HG02943 (cell line): ENCODE results near the gene MYO9A.
"Not testable (repeated sequence)": the region's sequence is repeated elsewhere in the genome, so short reads cannot be mapped to it uniquely, and the experiment has no call there.

Source experiments
- ATAC-seq: cut with Tn5 transposase; IDR thresholded peaks from one replicate; pipeline ENCODE4 v1.9.1; 2021; ENCODE audit warnings: mild to moderate bottlenecking, low read depth, moderate library complexity; ENCODE audit not compliant: unreplicated experiment

The MYO9A gene

DNA sequence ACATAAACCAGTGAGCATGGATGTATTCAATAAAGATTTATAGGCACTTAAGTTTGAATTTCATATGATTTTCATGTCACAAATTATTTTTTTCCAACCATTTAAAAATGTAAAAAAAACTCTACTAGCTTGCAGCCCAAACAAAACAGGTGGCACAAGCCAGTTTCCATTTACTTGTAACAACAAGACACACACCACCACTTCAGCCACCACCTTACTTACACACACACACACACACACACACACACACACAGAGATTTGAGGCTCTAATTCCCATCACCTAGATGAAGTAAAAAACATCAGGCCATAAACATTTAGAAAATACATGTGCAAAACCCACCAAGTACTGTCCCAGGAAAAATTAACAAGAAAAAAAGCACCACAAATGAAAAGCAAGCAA lies 25.3 kb downstream of the MYO9A start:
- ATAC-seq: no peak

DNA sequence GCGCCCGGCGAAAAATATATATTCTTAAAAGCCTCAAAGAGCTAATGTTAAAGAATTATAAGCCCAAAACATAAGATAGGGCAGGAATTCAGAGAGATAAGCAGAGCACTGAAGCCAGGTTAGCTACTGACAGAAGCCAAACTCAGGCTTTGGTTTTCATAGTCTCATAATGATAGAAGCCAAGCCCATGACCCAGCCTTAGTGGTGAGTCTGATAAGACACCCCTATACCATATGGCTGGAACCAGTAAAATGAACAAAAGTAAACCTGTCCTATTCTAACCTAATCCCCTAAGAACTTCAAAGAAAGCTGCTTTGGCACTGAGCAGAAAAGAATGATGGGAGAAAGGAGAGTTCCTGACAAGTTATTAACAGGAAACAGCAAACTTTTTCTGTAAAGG lies 25.9 kb downstream of the MYO9A start:
- no peak for ATAC-seq

DNA sequence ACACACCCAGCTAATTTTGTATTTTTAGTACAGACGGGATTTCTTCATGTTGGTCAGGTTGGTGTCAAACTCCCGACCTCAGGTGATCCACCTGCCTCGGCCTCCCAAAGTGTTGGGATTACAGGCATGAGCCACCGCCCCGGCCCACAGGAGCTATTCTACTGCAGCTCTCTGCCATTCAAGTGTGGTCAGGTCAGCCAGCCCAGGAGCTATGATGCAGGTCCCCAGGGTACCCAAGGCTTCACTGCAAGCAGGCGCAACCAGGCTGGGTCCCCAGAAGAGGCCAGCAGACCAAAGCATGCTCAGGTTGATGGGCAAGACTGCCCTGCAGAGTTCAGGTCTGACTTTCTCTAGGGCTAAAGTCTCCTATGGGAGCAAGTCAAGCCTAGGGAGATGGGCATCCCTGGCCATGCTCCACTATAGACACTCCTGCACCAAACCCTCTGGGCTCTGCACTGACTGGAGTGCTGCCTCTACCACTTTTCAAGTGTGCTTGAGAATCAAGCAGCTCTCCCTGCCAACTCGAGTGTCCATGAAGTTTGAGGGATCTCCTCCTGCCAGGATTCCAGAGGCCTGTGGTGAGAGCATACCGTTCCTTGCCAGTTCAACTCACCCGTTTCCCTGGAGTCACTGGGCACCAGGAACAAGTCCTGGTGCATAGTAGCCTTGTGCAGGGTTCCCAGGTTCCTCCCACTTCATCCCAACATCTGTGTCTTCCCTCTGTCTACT lies 30.9 kb downstream of the MYO9A start:
- no peak for ATAC-seq

DNA sequence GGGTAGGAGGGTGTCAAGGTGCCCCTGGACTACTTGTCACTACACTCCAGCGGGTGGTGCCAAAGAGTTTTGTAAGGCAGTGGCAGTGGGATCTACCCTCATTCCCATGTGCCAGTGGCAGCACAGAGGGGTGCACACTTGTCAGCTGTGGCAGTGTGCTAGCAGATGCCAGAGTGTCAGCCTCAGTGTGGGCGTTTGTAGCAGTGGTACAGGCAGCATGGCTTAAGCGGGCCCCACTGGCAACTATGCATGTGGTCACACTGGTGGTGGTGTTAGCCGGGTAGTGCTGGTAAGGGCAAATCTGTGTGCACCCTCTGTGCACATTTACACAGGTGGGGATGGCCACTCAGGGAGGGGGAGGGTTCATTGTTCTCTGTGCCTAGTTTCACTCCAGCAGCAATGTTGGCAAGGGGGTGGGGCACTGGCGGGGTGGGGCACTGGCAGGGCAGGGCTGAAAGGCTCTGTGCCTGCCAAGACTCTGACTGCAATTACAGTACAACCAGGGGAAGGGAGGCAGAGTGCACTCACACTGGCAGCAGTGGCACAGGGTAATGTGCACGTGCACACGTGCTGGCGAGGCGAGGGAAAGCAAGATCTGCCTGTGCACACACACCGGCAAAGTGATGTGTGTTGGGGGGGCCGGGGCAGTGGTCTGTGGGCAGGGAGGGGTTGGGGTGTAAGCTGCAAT lies 31.8 kb downstream of the MYO9A start:
- no peak for ATAC-seq

DNA sequence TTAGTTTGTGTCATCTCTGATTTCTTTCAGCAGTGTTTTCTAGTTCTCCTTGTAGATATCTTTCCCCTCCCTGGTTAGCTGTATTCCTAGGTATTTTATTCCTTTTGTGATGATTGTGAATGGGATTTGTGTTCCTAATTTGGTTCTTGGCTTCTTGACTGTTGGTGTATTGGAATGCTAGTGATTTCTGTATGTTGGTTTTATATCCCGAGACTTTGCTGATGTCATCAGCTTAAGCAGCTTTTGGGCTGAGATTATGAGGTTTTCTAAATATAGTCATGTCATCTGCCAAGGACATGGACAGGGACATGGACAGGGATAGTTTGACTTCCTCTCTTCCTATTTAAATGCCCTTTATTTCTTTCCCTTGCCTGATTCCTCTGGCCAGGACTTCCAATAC lies 35.8 kb downstream of the MYO9A start:
- no peak for ATAC-seq

DNA sequence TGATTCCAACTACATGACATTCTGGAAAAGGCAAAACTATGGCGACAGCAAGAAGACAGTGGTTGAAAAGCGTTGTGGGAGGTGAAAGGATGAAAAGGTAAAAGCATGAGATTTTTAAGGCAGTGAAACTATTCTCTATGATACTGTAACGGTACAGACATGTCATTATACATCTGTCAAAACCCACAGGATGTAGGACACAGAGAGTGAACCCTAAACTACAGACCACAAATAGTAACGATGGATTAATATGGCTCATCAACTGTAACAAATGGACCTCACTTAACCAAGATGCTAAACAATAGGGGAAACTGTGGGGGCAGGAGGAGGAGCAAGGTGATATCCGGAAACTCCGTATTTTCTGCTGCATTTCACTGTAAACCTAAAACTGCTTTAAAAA lies 39.1 kb downstream of the MYO9A start:
- ATAC-seq: no peak

DNA sequence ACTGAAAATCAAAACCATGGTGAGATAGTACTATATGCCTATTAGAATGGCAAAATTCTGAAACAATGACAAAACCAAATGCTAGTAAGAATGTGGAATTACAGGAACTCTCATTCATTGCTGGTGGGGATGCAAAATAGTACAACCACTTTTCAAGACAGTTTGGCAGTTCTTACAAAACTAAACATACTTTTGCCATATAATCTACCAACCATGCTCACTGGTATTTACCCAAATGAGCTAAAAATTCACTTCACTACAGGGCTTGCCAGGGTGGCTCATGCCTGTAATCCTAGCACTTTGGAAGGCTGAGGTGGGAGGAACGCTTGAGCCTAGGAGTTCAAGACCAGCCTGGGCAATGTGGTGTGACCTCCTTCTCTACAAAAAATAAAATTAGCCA lies 40.0 kb downstream of the MYO9A start:
- ATAC-seq: no peak

DNA sequence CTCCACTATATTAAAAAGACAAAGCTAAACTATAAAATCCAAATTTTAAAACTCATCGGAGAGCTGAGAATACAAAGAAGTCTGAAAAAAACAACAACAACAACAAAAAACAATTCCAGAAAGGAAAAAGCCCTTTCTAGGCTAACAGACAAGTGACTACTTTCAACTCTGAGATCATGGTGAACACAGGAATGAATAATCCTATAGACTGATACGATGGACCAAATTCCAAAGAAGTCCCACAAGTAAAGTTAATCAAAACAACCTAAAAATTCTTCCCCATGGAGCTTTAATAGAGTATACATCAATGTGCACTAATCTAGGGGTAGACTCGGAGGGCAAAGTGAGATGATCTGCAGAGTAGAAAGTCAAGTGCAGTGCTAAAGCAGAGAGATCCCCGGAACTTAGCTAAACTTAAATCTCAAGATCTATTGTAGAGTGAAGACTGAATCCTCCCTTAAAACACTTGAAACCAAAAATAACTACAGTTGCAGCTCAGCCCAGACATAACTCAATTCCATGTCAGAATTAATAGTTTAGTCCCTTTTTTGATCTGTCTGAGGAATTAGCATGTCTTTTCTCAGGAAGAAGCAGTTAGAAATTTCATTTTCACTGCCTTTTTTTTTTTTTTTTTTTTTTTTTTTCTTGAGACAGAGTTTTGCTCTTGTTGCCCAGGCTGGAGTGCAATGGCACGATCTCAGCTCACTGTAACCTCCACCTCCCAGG lies 43.5 kb downstream of the MYO9A start:
- no peak for ATAC-seq

DNA sequence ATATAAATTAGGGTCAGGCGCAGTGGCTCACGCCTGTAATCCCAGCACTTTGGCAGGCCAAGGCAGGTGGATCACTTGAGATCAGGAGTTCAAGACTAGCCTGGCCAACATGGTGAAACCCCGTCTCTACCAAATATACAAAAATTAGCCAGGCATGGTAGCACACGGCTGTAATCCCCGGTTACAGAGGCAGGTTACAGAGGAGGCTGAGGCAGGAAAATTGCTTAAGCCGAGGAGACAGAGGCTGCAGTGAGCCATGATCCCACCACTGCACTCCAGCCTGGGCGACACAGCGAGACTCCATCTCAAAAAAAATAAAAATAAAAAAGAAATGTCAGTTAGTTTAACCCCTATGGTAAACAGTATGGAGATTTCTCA lies 46.5 kb downstream of the MYO9A start:
- ATAC-seq: not testable (repeated sequence)

DNA sequence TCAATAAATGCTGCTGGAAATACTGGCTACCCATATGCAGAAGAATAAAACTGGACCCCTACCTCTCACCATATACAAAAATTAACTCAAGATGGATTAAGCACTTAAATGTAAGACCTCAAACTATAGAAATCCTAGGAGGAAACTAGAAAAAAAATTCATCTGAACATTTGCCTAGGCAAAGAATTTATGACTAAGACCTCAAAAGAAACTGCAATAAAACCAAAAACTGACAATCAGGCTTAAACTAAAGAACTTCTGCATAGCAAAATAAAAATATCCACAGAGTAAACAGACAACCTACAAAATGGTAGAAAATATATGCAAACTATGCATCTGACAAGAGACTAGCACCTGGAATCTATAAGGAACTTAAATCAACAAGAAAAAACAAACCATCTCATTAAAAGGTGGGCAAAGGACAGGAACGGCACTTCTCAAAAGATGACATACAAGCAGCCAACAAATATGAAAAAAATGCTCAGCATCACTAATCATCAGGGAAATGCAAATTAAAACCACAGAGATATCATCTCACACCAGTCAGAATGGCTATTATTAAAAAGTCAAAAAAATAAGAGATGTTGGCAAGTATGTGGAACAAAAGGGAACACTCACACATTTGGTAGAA lies 47.0 kb downstream of the MYO9A start:
- ATAC-seq: no peak

DNA sequence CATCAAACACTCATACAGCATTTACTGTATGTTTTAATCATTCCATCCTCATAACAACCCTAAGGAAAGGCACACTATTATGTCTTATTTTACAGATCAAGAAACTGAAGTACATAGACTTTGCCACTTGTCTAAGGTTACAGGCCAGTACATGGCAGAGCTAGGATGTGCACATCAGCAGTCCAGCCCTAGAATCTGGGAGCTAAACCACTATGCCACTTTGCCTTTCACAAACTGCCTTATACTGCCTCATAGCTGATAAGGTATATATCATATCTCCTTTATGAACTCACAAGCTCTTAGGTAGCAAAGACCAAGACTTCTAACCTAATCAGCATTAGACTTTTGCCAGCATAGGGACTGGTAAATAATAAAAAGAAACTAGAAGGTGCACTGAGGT lies 49.1 kb downstream of the MYO9A start:
- ATAC-seq: no peak

DNA sequence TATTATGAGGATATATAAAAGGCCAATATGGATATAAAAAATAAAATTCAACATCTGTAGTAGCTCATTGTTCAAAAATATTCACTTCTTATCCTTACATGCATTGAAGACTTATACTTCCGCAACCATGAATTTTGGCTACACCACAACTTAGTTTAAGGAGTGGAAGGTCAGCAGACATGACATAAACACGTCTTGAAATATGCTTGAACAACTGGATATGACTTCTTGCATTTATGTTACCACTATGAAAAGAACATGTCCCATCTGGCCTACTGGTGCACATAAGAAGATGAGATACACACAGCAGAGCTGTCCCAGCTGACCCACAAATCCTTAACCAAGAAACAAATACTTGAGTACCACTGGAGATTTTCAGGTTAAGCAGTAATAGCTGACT lies 52.1 kb downstream of the MYO9A start:
- ATAC-seq: no peak

DNA sequence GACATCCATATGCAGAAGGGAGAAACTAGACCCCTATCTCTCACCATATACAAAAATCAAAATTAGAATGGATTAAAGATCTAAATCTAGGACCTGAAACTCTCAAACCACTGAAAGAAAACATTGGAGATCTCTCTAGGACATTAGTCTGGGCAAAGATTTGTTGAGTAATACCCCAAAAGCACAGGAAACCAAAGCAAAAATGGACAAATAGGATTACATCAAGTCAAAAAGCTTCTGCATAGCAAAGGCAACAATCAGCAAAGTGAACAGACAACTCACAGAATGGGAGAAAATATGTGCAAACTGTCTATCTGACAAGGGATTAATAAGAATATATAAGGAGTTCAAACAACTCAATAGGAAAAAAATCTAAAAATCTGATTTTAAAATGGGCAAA lies 54.8 kb downstream of the MYO9A start:
- ATAC-seq: no peak

DNA sequence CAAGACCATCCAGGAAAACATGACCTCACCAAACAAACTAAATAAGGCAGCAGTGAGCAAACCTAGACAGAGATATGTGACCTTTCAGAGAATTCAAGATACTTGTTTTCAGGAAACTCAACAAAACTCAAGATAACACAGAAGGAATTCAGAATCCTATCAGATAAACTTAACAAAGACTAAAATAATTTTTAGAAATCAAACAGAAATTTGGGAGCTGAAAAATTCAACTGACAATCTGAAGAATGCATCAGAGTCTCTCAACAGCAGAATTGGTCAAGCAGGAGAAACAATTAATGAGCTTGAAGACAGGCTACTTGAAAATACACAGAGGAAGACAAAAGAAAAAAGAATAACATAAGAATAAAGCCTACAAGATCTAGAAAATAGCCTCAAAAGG lies 55.6 kb downstream of the MYO9A start:
- ATAC-seq: no peak

DNA sequence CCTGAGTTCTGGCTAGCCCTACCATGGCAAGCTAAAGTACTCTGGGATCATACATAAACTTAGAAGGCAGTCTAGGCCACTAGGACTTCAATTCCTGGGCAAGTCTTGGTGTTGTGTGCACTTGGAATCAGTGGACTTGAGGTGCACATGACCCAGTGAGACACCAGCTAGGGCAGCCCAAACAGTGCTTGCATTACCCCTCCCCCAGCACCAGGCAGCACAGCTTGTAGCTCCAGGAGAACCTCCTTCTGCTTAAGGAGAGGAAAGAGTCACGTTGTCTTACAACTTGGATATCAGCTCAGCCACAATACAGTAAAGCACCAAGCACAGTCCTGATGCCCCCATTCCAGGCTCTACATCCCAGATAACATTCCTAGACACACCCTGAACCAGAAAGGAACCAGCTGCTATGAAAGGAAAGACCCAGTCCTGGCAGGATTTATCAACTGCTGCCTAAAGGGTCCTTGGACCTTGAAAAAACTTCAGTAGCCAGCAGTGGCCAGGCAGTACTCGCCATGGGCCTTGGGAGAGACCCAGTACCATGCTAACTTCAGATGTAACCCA lies 57.2 kb downstream of the MYO9A start:
- ATAC-seq: no peak

DNA sequence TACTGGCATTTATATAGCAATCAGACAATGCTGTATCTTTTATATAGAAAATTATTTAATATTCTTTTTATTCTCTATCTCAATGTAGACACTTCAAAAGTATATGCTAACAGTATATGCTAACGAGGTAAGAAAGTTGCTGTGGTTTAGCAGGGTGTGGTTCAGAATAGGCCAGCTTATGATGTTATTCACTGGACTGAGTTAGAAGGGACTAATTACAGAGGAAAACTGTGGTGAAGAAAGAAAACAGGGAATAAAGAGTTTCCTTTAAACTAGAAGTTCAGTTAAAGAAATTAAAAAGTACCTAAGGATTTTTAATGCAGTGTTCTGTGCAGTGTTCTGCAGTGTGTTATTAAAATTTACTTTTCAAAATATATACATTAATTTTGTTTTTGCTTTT lies 59.4 kb downstream of the MYO9A start:
- no peak for ATAC-seq

DNA sequence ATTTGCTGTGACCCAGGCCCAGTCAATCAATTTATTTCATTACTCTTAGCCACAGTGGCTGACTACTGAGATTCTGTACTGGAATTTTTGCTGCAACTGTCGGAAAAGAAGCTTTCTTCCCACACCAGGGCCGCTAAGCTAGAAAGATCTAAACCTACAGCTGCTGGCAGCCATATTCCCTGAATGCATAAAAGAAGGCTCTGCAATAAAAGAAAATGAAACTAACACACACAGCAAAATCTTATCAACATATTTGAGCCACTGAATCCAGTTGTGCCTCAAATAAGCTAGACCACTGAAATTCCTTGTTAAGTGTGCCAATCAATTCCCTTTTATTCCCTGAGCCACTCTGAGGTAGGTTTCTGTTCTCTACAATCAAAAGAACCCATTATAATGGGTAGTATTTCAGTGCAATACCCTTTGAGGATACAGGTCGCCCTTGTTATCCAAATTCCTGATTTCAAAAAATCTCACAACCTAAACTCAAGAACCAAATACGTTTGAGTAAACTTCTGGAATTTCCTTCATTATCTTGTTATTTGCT lies 60.3 kb downstream of the MYO9A start:
- ATAC-seq: no peak

DNA sequence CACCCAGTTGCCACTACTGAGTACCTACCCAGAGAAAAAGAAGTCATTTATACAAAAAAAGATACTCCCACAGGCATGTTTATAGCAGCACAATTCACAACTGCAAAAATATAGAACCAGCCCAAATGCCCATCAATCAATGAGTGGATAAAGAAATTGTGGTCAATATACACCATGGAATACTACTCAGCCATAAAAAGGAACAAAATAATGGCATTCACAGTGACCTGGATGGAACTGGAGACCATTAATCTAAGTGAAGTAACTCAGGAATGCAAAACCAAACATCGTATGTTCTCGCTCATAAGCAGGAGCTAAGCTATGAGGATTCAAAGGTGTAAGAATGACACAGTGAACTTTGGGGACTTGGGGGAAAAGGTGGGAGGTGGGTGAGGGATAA lies 61.7 kb downstream of the MYO9A start:
- not testable (repeated sequence) for ATAC-seq

DNA sequence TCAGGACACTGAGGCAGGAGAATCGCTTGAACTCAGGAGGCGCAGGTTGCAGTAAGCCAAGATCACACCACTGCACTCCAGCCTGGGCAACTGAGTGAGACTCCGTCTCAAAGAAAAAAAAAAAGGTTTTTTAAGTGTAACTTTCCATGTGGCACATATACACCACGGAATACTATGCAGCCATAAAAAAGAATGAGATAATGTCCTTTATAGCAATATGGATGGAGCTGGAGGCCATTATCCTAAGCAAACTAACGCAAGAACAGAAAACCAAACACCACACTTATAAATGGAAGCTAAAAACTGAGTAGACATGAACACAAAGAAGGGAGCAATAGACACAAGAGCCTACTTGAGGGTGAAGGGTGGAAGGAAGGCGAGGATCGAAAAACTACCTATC lies 64.7 kb downstream of the MYO9A start:
- ATAC-seq: not testable (repeated sequence)

DNA sequence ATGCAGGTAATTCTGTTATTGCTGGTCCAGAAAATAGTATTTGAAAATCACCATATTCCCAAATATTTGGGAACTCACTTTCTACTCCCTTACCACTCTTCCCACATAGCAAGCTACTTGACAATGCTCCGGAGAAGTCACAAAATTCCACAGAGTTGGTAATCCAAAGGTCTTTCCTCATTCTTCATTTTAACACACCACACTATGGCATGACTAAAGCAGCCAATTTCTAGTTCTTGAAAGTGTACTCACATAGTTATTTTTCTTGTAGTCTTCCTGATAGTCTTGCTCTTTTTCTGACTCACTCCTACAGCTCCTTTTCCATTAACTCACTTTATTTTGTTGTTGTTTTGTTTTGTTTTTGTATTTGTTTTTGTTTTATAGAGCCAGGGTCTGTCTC lies 67.2 kb downstream of the MYO9A start:
- ATAC-seq: no peak

DNA sequence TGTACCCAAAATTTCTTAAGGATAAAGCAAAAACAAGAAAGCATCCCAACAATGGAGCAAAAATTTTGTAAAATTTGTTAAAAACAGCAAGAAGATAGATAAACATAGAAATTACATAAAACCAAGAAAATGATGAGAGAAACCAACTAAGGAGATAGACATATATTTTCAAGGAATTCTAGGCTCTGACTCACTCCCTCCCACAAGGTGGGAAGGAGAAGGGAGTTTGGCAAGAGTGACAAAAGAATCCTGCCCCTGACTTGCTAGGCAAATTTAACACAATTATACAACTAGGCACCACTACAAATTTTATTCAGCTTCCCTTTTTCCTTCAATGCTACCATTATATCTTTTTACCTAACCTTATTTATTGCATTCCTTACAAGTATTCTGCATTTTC lies 70.9 kb downstream of the MYO9A start:
- no peak for ATAC-seq
